DOHH2 (cell line): Measurements from ENCODE around the gene CDK14.

ENCODE experiments used
- H3F3A ChIP-seq: fragments of 200-600 bp; sonication (generic), shearing (Covaris generic); 2 replicates; pipeline ENCODE4 v1.6.0; 2016; ENCODE audit warnings: antibody characterized with exemption, mild to moderate bottlenecking; ENCODE audit not compliant: control insufficient read depth, insufficient read depth
- H3K27ac ChIP-seq: fragments of 200-600 bp; sonication (generic); 2 replicates; pipeline ENCODE4 v1.5.1; 2014; ENCODE audit warnings: low read depth, mild to moderate bottlenecking, low read length, moderate library complexity
- H3K27me3 ChIP-seq: fragments of 200-600 bp; sonication (generic); 2 replicates; pipeline ENCODE4 v1.6.1; 2014; ENCODE audit warnings: mild to moderate bottlenecking, low read length, mixed read lengths; ENCODE audit not compliant: control insufficient read depth
- H3K36me3 ChIP-seq: fragments of 200-600 bp; sonication (generic); 2 replicates; pipeline ENCODE4 v1.6.1; 2014; ENCODE audit warnings: mild to moderate bottlenecking, low read length, moderate library complexity, mixed read lengths; ENCODE audit not compliant: control insufficient read depth
- H3K4me1 ChIP-seq: fragments of 200-600 bp; sonication (generic); 2 replicates; pipeline ENCODE4 v1.6.1; 2014; ENCODE audit warnings: mild to moderate bottlenecking, low read length, mixed read lengths; ENCODE audit not compliant: control insufficient read depth
- H3K4me2 ChIP-seq: fragments of 200-600 bp; sonication (generic); 2 replicates; pipeline ENCODE4 v1.6.0; 2014; ENCODE audit warnings: mild to moderate bottlenecking, low read length, moderate library complexity
- H3K4me3 ChIP-seq: fragments of 200-600 bp; sonication (generic); 2 replicates; pipeline ENCODE4 v1.5.1; 2014; ENCODE audit warnings: mild to moderate bottlenecking, low read length, mixed read lengths
- H3K79me2 ChIP-seq: fragments of 200-600 bp; sonication (generic); 2 replicates; pipeline ENCODE4 v1.6.1; 2014; ENCODE audit warnings: mild to moderate bottlenecking, low read length, mixed read lengths; ENCODE audit not compliant: control insufficient read depth
- H3K9me2 ChIP-seq: fragments of 200-600 bp; sonication (generic); replicated peaks from 2 replicates; pipeline ENCODE4 v1.6.1; 2014; ENCODE audit warnings: mild to moderate bottlenecking, low read length, mixed read lengths; ENCODE audit not compliant: control insufficient read depth
- H3K9me3 ChIP-seq: fragments of 200-600 bp; sonication (generic); 2 replicates; pipeline ENCODE4 v1.6.1; 2014; ENCODE audit warnings: antibody characterized with exemption, low read length, mixed read lengths; ENCODE audit not compliant: control insufficient read depth, insufficient read depth
- H4K20me1 ChIP-seq: fragments of 200-600 bp; sonication (generic); 2 replicates; pipeline ENCODE4 v1.6.0; 2014; ENCODE audit warnings: low read depth, mild to moderate bottlenecking, antibody characterized with exemption, low read length, moderate library complexity; ENCODE audit not compliant: control insufficient read depth, insufficient read depth
- CTCF ChIP-seq: fragments of 200-600 bp; sonication (generic); IDR thresholded peaks from one replicate; pipeline ENCODE4 v1.5.1; 2014; ENCODE audit warnings: antibody characterized with exemption, mild to moderate bottlenecking, low read depth, low read length; ENCODE audit not compliant: poor library complexity, severe bottlenecking
- EZH2phosphoT487 ChIP-seq: fragments of 200-600 bp; sonication (generic); IDR thresholded peaks from 2 replicates; pipeline ENCODE4 v1.6.1; 2017; ENCODE audit warnings: borderline replicate concordance, mild to moderate bottlenecking, antibody characterized with exemption, low read length, moderate library complexity, mixed read lengths

CDK14 gene

GRCh38 chr7:90951229-90951628 is 355.1 kb downstream of the CDK14 start:
- Histone ChIP-seq H3F3A (no peaks in the 10 kb centered on the region), H3K4me2 (no peak overlapping the region), H3K9me3 (no peaks in the 10 kb centered on the region), H3K36me3 (peaks cover 36% of the 10 kb centered on the region), H3K4me1 (no peaks in the 10 kb centered on the region), H3K27me3 (no peaks in the 10 kb centered on the region), H3K9me2 (no peaks in the 10 kb centered on the region), H3K4me3 (no peak overlapping the region), H4K20me1 (peaks cover 3% of the 10 kb centered on the region; the same call in 1 of the 2 replicates), H3K27ac (no peak overlapping the region), H3K79me2 (no peaks in the 10 kb centered on the region)
- TF ChIP-seq CTCF (no peak), EZH2phosphoT487 (no peak)

DNA sequence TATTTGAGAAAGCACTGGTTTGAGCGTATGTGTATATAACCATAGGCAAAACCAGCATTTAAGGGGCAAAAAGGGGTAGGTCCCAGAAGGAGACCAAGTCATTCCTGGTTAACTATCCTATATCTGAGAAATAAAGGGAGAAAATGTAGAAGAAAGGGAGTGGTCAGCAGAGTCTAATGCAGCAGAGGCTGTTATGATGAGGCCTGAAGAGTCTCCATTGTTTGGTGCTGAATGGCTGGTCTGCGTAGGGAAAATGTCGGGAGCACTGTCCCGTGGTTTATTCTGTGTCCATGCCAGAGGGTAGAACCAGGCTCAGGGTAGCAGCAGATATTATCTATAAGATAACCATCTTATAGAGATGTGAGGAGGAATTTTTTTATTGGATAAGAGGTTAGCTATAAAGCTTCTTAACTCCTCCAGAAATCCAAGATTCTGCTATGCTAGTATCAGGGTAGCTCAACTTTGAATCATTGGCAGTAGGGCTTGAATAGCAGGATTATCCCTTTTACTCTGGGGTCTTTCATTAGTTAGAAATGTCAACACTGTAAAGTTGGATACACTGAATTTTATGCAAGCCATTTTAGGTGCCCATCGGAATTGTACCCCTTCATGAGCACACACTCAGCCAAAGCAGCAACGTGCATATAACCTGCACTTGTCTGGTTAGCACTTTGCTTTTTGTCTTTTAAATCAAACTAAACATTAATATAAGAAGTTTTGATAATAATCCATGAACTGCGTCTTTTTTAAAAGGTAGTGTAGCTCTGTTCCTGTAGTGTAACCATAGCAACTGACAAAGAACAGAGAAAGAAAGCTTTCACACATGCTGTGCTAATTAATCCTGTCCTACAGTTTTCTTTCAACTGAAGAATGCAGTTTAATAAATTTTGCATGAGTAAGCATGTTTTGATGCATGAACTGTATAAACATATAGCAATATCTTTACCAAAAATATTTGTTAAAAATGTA is 356.1 kb downstream of the CDK14 start:
- Histone ChIP-seq H3F3A (no peaks in the 10 kb centered on the region), H3K36me3 (peaks cover 27% of the 10 kb centered on the region), H3K4me3 (no peak overlapping the region), H4K20me1 (no peaks in the 10 kb centered on the region), H3K27me3 (no peaks in the 10 kb centered on the region), H3K4me2 (no peak overlapping the region), H3K9me2 (no peaks in the 10 kb centered on the region), H3K27ac (no peak overlapping the region), H3K4me1 (no peaks in the 10 kb centered on the region), H3K9me3 (no peaks in the 10 kb centered on the region), H3K79me2 (no peaks in the 10 kb centered on the region)
- TF ChIP-seq CTCF (no peak), EZH2phosphoT487 (no peak)

GRCh38 chr7:90955641-90956207 is 359.6 kb downstream of the CDK14 start:
- Histone ChIP-seq H3K9me2 (no peaks in the 10 kb centered on the region), H3K79me2 (no peaks in the 10 kb centered on the region), H3K4me3 (no peak overlapping the region), H3K4me2 (no peak overlapping the region), H3F3A (no peaks in the 10 kb centered on the region), H3K36me3 (peaks cover 30% of the 10 kb centered on the region), H3K9me3 (no peaks in the 10 kb centered on the region), H3K27ac (no peak overlapping the region), H3K27me3 (no peaks in the 10 kb centered on the region), H3K4me1 (no peaks in the 10 kb centered on the region), H4K20me1 (no peaks in the 10 kb centered on the region)
- no peak for TF ChIP-seq EZH2phosphoT487
- TF ChIP-seq CTCF, result no peak
